GM12892 (cell line): ENCODE results near the gene LAMA2.

Experiments used
- POLR2A ChIP-seq: IDR thresholded peaks from 2 replicates; pipeline ENCODE4 v1.6.1; 2011; ENCODE audit warnings: low read depth, low read length, control low read depth
- POLR2AphosphoS5 ChIP-seq: IDR thresholded peaks from 2 replicates; pipeline ENCODE4 v1.6.1; 2011; ENCODE audit warnings: low read depth, low read length, control low read depth
- TAF1 ChIP-seq: IDR thresholded peaks from 2 replicates; pipeline ENCODE4 v1.6.1; 2011; ENCODE audit warnings: low read depth, mild to moderate bottlenecking, control low read depth, low read length, borderline replicate concordance

GRCh38 chr6:129117355-129117754 lies 234.4 kb downstream of the LAMA2 start:
- no peak for TF ChIP-seq TAF1
- no peak for TF ChIP-seq POLR2AphosphoS5
- TF ChIP-seq POLR2A: no peak
